Measurements from ENCODE around the gene C1QL4. TPM values are rescaled to one million over a fixed set of nuclear protein-coding genes. Genes with fewer than 3 reads are reported as not detected.
"Not testable (repeated sequence)": the region's sequence is repeated elsewhere in the genome, so short reads cannot be mapped to it uniquely, and the experiment has no call there.

The C1QL4 gene
- total RNA-seq, 1 donor: 0.18 TPM

DNA sequence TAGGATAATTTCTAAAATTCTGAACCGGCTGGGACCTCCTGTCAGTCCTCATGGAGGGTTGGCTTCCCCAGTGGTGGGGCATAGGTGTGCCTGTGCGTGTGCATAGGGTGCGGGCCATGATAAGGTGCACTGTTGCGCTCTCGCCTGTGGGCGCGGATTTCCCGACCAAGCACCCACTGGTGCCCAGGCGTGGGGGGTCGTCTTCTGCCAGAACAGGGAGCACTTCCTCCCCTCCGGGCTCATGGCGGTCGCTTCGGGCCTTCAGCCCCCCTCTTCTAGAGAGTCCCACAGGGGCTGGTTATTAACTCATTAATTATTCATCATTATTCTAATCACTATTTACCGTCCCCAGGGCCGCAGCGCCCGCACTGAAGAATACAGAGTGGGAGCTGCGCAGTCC, 2.8 kb downstream of the C1QL4 start:
- no peak overlapping the region for H3K4me3 ChIP-seq (ENCODE audit: low read depth, low read length)
- TF ChIP-seq, protein P1, sequence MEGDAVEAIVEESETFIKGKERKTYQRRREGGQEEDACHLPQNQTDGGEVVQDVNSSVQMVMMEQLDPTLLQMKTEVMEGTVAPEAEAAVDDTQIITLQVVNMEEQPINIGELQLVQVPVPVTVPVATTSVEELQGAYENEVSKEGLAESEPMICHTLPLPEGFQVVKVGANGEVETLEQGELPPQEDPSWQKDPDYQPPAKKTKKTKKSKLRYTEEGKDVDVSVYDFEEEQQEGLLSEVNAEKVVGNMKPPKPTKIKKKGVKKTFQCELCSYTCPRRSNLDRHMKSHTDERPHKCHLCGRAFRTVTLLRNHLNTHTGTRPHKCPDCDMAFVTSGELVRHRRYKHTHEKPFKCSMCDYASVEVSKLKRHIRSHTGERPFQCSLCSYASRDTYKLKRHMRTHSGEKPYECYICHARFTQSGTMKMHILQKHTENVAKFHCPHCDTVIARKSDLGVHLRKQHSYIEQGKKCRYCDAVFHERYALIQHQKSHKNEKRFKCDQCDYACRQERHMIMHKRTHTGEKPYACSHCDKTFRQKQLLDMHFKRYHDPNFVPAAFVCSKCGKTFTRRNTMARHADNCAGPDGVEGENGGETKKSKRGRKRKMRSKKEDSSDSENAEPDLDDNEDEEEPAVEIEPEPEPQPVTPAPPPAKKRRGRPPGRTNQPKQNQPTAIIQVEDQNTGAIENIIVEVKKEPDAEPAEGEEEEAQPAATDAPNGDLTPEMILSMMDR (IDR thresholded peaks at IDR 0.05; ENCODE audit: insufficient read depth, low read length): no peak
- DNase-seq (ENCODE audit: low read depth): no peak

DNA sequence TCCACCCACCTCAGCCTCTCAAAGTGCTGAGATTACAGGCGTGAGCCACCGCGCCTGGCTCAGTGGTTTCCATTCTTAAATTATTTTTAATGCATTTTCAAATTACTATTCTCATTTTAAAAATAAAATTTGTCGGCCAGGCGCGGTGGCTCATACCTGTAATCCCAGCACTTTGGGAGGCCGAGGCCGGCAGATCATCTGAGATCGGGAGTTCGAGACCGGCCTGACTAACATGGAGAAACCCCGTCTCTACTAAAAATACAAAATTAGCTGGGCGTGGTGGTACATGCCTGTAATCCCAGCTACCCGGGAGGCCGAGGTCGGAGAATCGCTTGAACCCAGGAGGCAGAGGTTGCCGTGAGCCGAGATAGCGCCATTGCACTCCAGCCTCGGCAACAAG, 3.2 kb downstream of the C1QL4 start:
- not testable (repeated sequence) for H3K4me3 ChIP-seq (ENCODE audit: low read depth, low read length); DNase-seq (ENCODE audit: low read depth)

DNA sequence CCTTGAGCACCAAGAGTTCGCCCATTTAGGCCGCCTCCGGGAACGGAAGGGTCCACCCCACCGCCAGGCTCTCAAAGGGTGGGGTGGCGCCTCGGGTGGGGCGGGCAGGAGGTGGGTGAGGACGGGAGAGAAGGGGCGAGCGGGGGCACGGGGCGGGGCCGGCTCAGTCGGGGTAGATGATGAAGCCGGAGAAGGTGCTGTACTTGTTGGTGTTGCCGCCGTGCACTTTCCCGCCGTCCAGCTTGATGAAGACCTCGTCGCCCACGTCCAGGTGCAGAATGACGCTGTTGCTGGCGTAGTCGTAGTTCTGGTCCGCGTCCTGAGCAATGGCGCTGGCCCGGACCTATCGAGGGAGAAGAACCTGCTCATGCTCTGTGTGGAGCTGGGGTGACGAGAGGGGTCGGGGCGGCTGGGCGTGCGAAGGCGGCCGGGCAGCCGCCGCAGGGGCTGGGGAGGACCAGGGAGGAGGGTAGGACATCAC, 4.1 kb downstream of the C1QL4 start:
- no peak for DNase-seq (ENCODE audit: low read depth)
- TF ChIP-seq, protein P1 (IDR thresholded peaks at IDR 0.05; ENCODE audit: insufficient read depth, low read length): no peak
- no peak overlapping the region for H3K4me3 ChIP-seq (ENCODE audit: low read depth, low read length)

DNA sequence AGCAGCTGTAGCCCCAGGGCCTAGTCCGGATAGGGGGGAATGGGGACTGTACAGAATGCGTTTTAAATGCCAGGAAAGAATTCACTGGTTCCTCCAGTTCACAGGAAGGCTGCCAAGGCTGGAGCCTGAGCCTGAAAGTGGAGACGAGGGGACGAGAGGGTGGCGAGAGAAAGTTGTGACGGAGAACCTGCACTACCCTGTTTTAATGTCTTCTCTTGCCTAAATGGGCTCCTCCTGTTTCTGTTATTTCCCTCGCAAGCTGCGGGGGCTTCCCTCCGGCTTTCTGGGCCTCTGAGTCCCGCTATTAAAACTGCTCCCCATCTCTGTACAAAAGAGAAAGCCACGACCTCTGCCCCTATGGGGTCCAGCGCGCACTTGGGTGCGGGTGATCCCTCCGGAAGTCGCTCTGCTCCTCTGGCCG, 4.5 kb downstream of the C1QL4 start:
- no peak overlapping the region for H3K4me3 ChIP-seq (ENCODE audit: low read depth, low read length)
- TF ChIP-seq, protein P1 (IDR thresholded peaks at IDR 0.05; ENCODE audit: insufficient read depth, low read length): no peak
- no peak for DNase-seq (ENCODE audit: low read depth)

DNA sequence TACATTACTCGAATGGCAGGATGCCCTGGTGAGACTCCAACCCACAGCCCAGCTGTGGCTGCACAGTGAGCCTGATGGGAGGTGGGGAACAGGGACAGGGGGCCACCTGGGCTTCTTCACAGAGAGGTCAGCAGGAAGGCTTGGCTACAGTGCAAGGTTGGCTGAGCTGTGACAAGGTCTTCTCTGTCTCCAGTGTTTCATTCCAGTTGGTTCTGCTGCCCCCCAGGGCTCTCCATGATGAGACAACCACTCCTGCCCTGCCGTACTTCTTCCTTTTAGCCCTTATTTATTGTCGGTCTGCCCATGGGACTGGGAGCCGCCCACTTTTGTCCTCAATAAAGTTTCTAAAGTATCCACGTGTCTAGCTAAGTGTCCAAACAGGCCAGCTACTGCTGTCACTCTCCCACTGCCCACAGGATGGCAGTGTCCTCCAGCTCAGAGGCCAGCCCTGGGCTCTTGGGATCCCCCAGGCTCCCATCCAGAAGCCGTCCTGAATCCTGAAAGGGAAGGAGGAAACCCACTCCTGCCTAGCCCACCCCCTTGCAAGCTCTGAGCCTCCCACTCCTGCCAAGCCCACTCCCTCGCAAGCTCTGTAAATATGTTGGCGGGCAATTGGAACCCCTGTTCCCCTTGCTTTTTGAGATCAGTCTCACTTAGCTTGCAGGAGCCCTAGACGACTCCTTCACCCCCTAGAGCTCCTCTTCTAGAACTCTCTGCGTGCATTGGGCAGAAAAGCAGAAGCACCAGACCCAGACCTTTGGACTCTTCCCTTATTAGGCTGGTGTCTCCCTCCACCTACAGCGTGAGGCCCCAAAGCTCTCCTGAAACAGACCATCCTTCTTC, 5.4 kb downstream of the C1QL4 start:
- TF ChIP-seq, protein P1 (IDR thresholded peaks at IDR 0.05; ENCODE audit: insufficient read depth, low read length): peak; percentile 78
- H3K4me3 ChIP-seq (ENCODE audit: low read depth, low read length): no peak overlapping the region

DNA sequence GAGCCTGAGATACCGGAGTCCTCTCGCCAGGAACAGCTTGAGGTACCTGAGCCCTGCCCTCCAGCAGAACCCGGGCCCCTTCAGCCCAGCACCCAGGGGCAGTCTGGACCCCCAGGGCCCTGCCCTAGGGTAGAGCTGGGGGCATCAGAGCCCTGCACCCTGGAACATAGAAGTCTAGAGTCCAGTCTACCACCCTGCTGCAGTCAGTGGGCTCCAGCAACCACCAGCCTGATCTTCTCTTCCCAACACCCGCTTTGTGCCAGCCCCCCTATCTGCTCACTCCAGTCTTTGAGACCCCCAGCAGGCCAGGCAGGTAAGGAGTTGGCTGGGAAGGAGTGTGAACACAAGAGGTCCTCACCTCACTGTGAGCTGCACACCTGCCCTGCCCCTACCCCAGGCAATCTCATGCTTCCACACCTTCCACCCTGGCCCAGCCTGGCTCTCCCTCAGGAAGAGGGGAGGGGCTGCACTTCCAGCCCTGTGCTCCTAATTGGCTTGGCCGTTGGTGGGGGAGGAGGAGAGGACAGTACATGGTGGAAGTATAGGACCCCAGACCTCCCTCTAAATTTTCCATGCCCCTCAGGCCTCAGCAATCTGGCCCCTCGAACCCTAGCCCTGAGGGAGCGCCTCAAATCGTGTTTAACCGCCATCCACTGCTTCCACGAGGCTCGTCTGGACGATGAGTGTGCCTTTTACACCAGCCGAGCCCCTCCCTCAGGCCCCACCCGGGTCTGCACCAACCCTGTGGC, 6.2 kb downstream of the C1QL4 start:
- H3K4me3 ChIP-seq (ENCODE audit: low read depth, low read length): no peak overlapping the region
- no peak for DNase-seq (ENCODE audit: low read depth)
- TF ChIP-seq, protein P1 (IDR thresholded peaks at IDR 0.05; ENCODE audit: insufficient read depth, low read length): no peak

More for the DNA sequence above, 5.4 kb downstream of the C1QL4 start:
- DNase-seq (ENCODE audit: low read depth): peak; percentile 73

DNA sequence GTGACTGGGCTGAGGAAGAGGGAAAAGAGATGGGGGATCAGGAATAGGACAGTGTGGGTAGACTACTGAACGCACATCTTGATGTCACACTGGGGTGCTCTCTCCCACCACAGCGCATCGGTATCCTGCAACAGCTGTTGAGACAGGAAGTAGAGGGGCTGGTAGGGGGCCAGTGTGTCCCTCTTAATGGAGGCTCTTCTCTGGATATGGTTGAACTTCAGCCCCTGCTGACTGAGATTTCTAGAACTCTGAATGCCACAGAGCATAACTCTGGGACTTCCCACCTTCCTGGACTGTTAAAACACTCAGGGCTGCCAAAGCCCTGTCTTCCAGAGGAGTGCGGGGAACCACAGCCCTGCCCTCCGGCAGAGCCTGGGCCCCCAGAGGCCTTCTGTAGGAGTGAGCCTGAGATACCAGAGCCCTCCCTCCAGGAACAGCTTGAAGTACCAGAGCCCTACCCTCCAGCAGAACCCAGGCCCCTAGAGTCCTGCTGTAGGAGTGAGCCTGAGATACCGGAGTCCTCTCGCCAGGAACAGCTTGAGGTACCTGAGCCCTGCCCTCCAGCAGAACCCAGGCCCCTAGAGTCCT, 6.9 kb downstream of the C1QL4 start:
- H3K4me3 ChIP-seq (ENCODE audit: low read depth, low read length): no peak overlapping the region
- no peak for DNase-seq (ENCODE audit: low read depth)
- TF ChIP-seq, protein P1 (IDR thresholded peaks at IDR 0.05; ENCODE audit: insufficient read depth, low read length): no peak
